ENCODE data around the gene ANGEL1.

ANGEL1 gene

GRCh38 chr14:76768671-76769500 lies 43.8 kb downstream of the ANGEL1 start:
- H3K27me3 ChIP-seq (ENCODE audit: control insufficient read depth in 1 of 2, insufficient read depth in 2 of 2, low read length in 2 of 2): no peaks in the 10 kb centered on the region
- H3K4me1 ChIP-seq (ENCODE audit: insufficient read depth, low read length): peaks cover 21% of the 10 kb centered on the region
- no peaks in the 10 kb centered on the region for H3K36me3 ChIP-seq (ENCODE audit: insufficient read depth, low read length)
- H3K9me3 ChIP-seq (ENCODE audit: low read length): no peaks in the 10 kb centered on the region
- H3K9ac ChIP-seq (ENCODE audit: low read length): no peak overlapping the region
- H3K4me3 ChIP-seq (ENCODE audit: low read depth in 1 of 2, low read length in 2 of 2): no peak overlapping the region
- no peak overlapping the region for H3K27ac ChIP-seq (ENCODE audit: low read depth, low read length)

- Histone ChIP-seq H3K4me3 (ENCODE audit: low read depth in 1 of 2, low read length in 2 of 2) (no peak overlapping the region), H3K4me1 (ENCODE audit: insufficient read depth, low read length) (peaks cover 18% of the 10 kb centered on the region), H3K27ac (ENCODE audit: low read depth, low read length) (no peak overlapping the region), H3K9me3 (ENCODE audit: low read length) (no peaks in the 10 kb centered on the region), H3K27me3 (ENCODE audit: control insufficient read depth in 1 of 2, insufficient read depth in 2 of 2, low read length in 2 of 2) (no peaks in the 10 kb centered on the region), H3K9ac (ENCODE audit: low read length) (no peak overlapping the region), H3K36me3 (ENCODE audit: insufficient read depth, low read length) (no peaks in the 10 kb centered on the region)
Observed at GRCh38 chr14:76767681-76768656, 44.7 kb downstream of the ANGEL1 start.

- H3K4me3 ChIP-seq (ENCODE audit: low read depth in 1 of 2, low read length in 2 of 2): no peak overlapping the region
- no peak overlapping the region for H3K9ac ChIP-seq (ENCODE audit: low read length)
- H3K9me3 ChIP-seq (ENCODE audit: low read length): no peaks in the 10 kb centered on the region
- no peak overlapping the region for H3K27ac ChIP-seq (ENCODE audit: low read depth, low read length)
- no peaks in the 10 kb centered on the region for H3K27me3 ChIP-seq (ENCODE audit: control insufficient read depth in 1 of 2, insufficient read depth in 2 of 2, low read length in 2 of 2)
- peaks cover 19% of the 10 kb centered on the region for H3K4me1 ChIP-seq (ENCODE audit: insufficient read depth, low read length)
- no peaks in the 10 kb centered on the region for H3K36me3 ChIP-seq (ENCODE audit: insufficient read depth, low read length)
Observed at GRCh38 chr14:76765461-76765931, 47.2 kb downstream of the ANGEL1 start.

- H3K9me3 ChIP-seq (ENCODE audit: low read length): no peaks in the 10 kb centered on the region
- H3K27ac ChIP-seq (ENCODE audit: low read depth, low read length): no peak overlapping the region
- no peaks in the 10 kb centered on the region for H3K36me3 ChIP-seq (ENCODE audit: insufficient read depth, low read length)
- H3K9ac ChIP-seq (ENCODE audit: low read length): no peak overlapping the region
- H3K4me3 ChIP-seq (ENCODE audit: low read depth in 1 of 2, low read length in 2 of 2): peak overlapping the region; percentile 11 to 65
- peaks cover 19% of the 10 kb centered on the region for H3K4me1 ChIP-seq (ENCODE audit: insufficient read depth, low read length)
- H3K27me3 ChIP-seq (ENCODE audit: control insufficient read depth in 1 of 2, insufficient read depth in 2 of 2, low read length in 2 of 2): no peaks in the 10 kb centered on the region
Observed at GRCh38 chr14:76763096-76764041, 49.3 kb downstream of the ANGEL1 start.

- Histone ChIP-seq H3K4me3 (ENCODE audit: low read depth in 1 of 2, low read length in 2 of 2) (peak overlapping the region; percentile 65 to 93), H3K27me3 (ENCODE audit: control insufficient read depth in 1 of 2, insufficient read depth in 2 of 2, low read length in 2 of 2) (no peaks in the 10 kb centered on the region), H3K9ac (ENCODE audit: low read length) (no peak overlapping the region), H3K9me3 (ENCODE audit: low read length) (no peaks in the 10 kb centered on the region), H3K4me1 (ENCODE audit: insufficient read depth, low read length) (peaks cover 19% of the 10 kb centered on the region), H3K27ac (ENCODE audit: low read depth, low read length) (no peak overlapping the region), H3K36me3 (ENCODE audit: insufficient read depth, low read length) (no peaks in the 10 kb centered on the region)
Observed at GRCh38 chr14:76762411-76763095, 50.1 kb downstream of the ANGEL1 start.

- H3K27ac ChIP-seq (ENCODE audit: low read depth, low read length): no peak overlapping the region
- no peaks in the 10 kb centered on the region for H3K36me3 ChIP-seq (ENCODE audit: insufficient read depth, low read length)
Observed at GRCh38 chr14:76761960-76762410, 50.7 kb downstream of the ANGEL1 start.

GRCh38 chr14:76761136-76761959 lies 51.3 kb downstream of the ANGEL1 start, which contains the start of gene VASH1:
Gene VASH1, plus strand, starts transcription at chr14:76761468. Its CDS starts 1,354 bp downstream, at chr14:76762822.
- peaks cover 19% of the 10 kb centered on the region for H3K4me1 ChIP-seq (ENCODE audit: insufficient read depth, low read length)
- peak within 1 kb of the TSS; percentile 65 to 93 for H3K4me3 ChIP-seq (ENCODE audit: low read depth in 1 of 2, low read length in 2 of 2)
- H3K27me3 ChIP-seq (ENCODE audit: control insufficient read depth in 1 of 2, insufficient read depth in 2 of 2, low read length in 2 of 2): no peaks in the 10 kb centered on the region
- peak within 1 kb of the TSS; percentile 12 for H3K9ac ChIP-seq (ENCODE audit: low read length)
- H3K27ac ChIP-seq (ENCODE audit: low read depth, low read length): peak within 1 kb of the TSS; percentile 21
- H3K9me3 ChIP-seq (ENCODE audit: low read length): no peaks in the 10 kb centered on the region
- H3K36me3 ChIP-seq (ENCODE audit: insufficient read depth, low read length): no peaks in the 10 kb centered on the region

More at GRCh38 chr14:76761960-76762410, 50.7 kb downstream of the ANGEL1 start:
- H3K4me1 ChIP-seq (ENCODE audit: insufficient read depth, low read length): peaks cover 19% of the 10 kb centered on the region
- no peaks in the 10 kb centered on the region for H3K27me3 ChIP-seq (ENCODE audit: control insufficient read depth in 1 of 2, insufficient read depth in 2 of 2, low read length in 2 of 2)
- H3K9me3 ChIP-seq (ENCODE audit: low read length): no peaks in the 10 kb centered on the region
- peak overlapping the region; percentile 65 to 93 for H3K4me3 ChIP-seq (ENCODE audit: low read depth in 1 of 2, low read length in 2 of 2)
- H3K9ac ChIP-seq (ENCODE audit: low read length): no peak overlapping the region

GRCh38 chr14:76760331-76761135 lies 52.1 kb downstream of the ANGEL1 start:
- Histone ChIP-seq H3K27me3 (ENCODE audit: control insufficient read depth in 1 of 2, insufficient read depth in 2 of 2, low read length in 2 of 2) (no peaks in the 10 kb centered on the region), H3K4me1 (ENCODE audit: insufficient read depth, low read length) (peaks cover 19% of the 10 kb centered on the region), H3K9me3 (ENCODE audit: low read length) (no peaks in the 10 kb centered on the region), H3K36me3 (ENCODE audit: insufficient read depth, low read length) (no peaks in the 10 kb centered on the region), H3K4me3 (ENCODE audit: low read depth in 1 of 2, low read length in 2 of 2) (peak overlapping the region; percentile 65 to 93), H3K9ac (ENCODE audit: low read length) (peak overlapping the region; percentile 12), H3K27ac (ENCODE audit: low read depth, low read length) (peak overlapping the region; percentile 21)

- Histone ChIP-seq H3K27me3 (ENCODE audit: control insufficient read depth in 1 of 2, insufficient read depth in 2 of 2, low read length in 2 of 2) (no peaks in the 10 kb centered on the region), H3K9me3 (ENCODE audit: low read length) (no peaks in the 10 kb centered on the region), H3K36me3 (ENCODE audit: insufficient read depth, low read length) (no peaks in the 10 kb centered on the region), H3K9ac (ENCODE audit: low read length) (no peak overlapping the region), H3K27ac (ENCODE audit: low read depth, low read length) (no peak overlapping the region), H3K4me3 (ENCODE audit: low read depth in 1 of 2, low read length in 2 of 2) (no peak overlapping the region), H3K4me1 (ENCODE audit: insufficient read depth, low read length) (peaks cover 12% of the 10 kb centered on the region)
Observed at GRCh38 chr14:76759589-76759988, 53.1 kb downstream of the ANGEL1 start.
